ENCODE results near the gene CLCNKB.

CLCNKB gene

DNA sequence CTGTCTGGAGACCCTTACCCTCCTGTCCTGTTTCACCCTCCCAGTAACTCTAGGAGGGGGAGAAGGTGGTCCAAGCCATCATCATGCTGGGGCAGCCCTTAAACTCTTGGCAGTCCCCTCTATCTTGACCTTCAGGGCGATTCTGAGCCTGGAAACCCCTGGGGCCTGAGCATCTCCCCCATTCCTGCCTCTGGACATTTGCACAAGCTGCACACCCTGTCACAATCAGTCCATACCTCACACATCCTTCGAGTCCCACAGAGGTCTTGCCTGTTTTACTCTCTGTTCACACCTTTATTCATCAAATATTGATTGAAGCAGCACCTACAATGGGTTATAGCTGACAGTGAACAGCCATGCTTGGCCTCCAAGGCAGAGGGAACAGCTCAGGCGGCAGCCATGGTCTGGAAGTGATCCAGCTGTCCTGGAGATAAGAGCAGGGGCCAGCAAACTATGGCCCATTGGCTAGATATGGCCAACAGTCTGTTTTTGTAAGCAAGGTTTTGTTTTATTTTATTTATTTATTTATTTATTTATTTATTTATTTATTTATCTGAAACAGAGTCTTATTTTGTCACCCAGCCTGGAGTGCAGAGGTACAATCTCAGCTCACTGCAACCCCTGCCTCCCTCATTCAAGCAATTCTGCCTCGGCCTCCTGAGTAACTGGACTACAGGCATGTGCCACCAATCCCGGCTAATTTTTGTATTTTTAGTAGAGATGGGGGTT, 37.0 kb downstream of the CLCNKB start:
- Histone ChIP-seq H3K9me3 (ENCODE audit: control extremely low read depth in 1 of 5, control insufficient read depth in 4 of 5, insufficient read depth in 2 of 5, low read depth in 1 of 5, low read length in 4 of 5) (no peaks in the 10 kb centered on the region), H3K27ac (ENCODE audit: insufficient read depth in 1 of 2, low read depth in 1 of 2, low read length in 2 of 2, poor library complexity in 1 of 2, severe bottlenecking in 2 of 2) (no peak overlapping the region), H3K36me3 (ENCODE audit: control insufficient read depth in 4 of 4, insufficient read depth in 4 of 4, low read length in 3 of 4) (no peaks in the 10 kb centered on the region), H3K27me3 (replicated peaks in 2 of 5; ENCODE audit: control insufficient read depth in 4 of 5, insufficient read depth in 5 of 5, low read length in 4 of 5) (no peaks in the 10 kb centered on the region), H3K4me1 (ENCODE audit: control extremely low read depth in 1 of 4, control insufficient read depth in 4 of 4, insufficient read depth in 4 of 4, low read length in 3 of 4) (peaks cover 0 to 5% (median 2%) of the 10 kb centered on the region in 4 experiments), H3K4me3 (ENCODE audit: control insufficient read depth in 1 of 7, extremely low read depth in 1 of 7, insufficient read depth in 4 of 7, low read depth in 2 of 7, low read length in 6 of 7) (no peak overlapping the region)
- no peak for DNase-seq
- ChIA-PET CTCF (interaction anchor here (0.8 to 15.9 kb wide), 13 partner anchors 9 to 284 kb away, joined by 3 to 356 read pairs (median 6); partner anchors contain the start of genes CPLANE2 and EPHA2), POLR2A (no interaction called here)
- 96% methylated on average over 3 of the region's 5 CpGs for WGBS (ENCODE audit: insufficient coverage)

GRCh38 chr1:16081636-16082035, 38.1 kb downstream of the CLCNKB start:
- Histone ChIP-seq H3K4me1 (ENCODE audit: control extremely low read depth in 1 of 4, control insufficient read depth in 4 of 4, insufficient read depth in 4 of 4, low read length in 3 of 4) (peaks cover 0 to 6% (median 2%) of the 10 kb centered on the region in 4 experiments), H3K36me3 (ENCODE audit: control insufficient read depth in 4 of 4, insufficient read depth in 4 of 4, low read length in 3 of 4) (no peaks in the 10 kb centered on the region), H3K4me3 (ENCODE audit: control insufficient read depth in 1 of 7, extremely low read depth in 1 of 7, insufficient read depth in 4 of 7, low read depth in 2 of 7, low read length in 6 of 7) (no peak overlapping the region), H3K9me3 (ENCODE audit: control extremely low read depth in 1 of 5, control insufficient read depth in 4 of 5, insufficient read depth in 2 of 5, low read depth in 1 of 5, low read length in 4 of 5) (no peaks in the 10 kb centered on the region), H3K27ac (ENCODE audit: insufficient read depth in 1 of 2, low read depth in 1 of 2, low read length in 2 of 2, poor library complexity in 1 of 2, severe bottlenecking in 2 of 2) (no peak overlapping the region), H3K27me3 (replicated peaks in 2 of 5; ENCODE audit: control insufficient read depth in 4 of 5, insufficient read depth in 5 of 5, low read length in 4 of 5) (no peaks in the 10 kb centered on the region)
- ChIA-PET CTCF (interaction anchor here (0.7 to 15.9 kb wide), 24 partner anchors 8 to 283 kb away, joined by 3 to 356 read pairs (median 4); partner anchors contain the start of genes EPHA2 and FAM131C), POLR2A (no interaction called here)
- WGBS (ENCODE audit: insufficient coverage): 96% methylated on average over 8 of the region's 9 CpGs
- DNase-seq: no peak

GRCh38 chr1:16082283-16083038, 38.9 kb downstream of the CLCNKB start:
- DNase-seq: peak; percentile 44 to 74 (median 59)
- ChIA-PET POLR2A (interaction anchor here (0.8 kb wide), 1 partner anchor 69 kb away, joined by 3 read pairs; no protein-coding TSS in a partner anchor), CTCF (interaction anchor here (0.6 to 15.9 kb wide), 32 partner anchors 9 to 185 kb away, joined by 3 to 356 read pairs (median 4); partner anchors contain the start of genes EPHA2 and FAM131C)
- H3K9me3 ChIP-seq (ENCODE audit: control extremely low read depth in 1 of 5, control insufficient read depth in 4 of 5, insufficient read depth in 2 of 5, low read depth in 1 of 5, low read length in 4 of 5): no peaks in the 10 kb centered on the region
- H3K36me3 ChIP-seq (ENCODE audit: control insufficient read depth in 4 of 4, insufficient read depth in 4 of 4, low read length in 3 of 4): no peaks in the 10 kb centered on the region
- H3K4me1 ChIP-seq (ENCODE audit: control extremely low read depth in 1 of 4, control insufficient read depth in 4 of 4, insufficient read depth in 4 of 4, low read length in 3 of 4): peaks cover 0 to 6% (median 2%) of the 10 kb centered on the region in 4 experiments
- H3K27me3 ChIP-seq (replicated peaks in 2 of 5; ENCODE audit: control insufficient read depth in 4 of 5, insufficient read depth in 5 of 5, low read length in 4 of 5): no peaks in the 10 kb centered on the region
- no peak overlapping the region for H3K4me3 ChIP-seq (ENCODE audit: control insufficient read depth in 1 of 7, extremely low read depth in 1 of 7, insufficient read depth in 4 of 7, low read depth in 2 of 7, low read length in 6 of 7)
- H3K27ac ChIP-seq (ENCODE audit: insufficient read depth in 1 of 2, low read depth in 1 of 2, low read length in 2 of 2, poor library complexity in 1 of 2, severe bottlenecking in 2 of 2): no peak overlapping the region
- WGBS (ENCODE audit: insufficient coverage): 77% methylated on average over 8 of the region's 9 CpGs

- H3K27me3 ChIP-seq (replicated peaks in 2 of 5; ENCODE audit: control insufficient read depth in 4 of 5, insufficient read depth in 5 of 5, low read length in 4 of 5): no peaks in the 10 kb centered on the region
- no peaks in the 10 kb centered on the region for H3K9me3 ChIP-seq (ENCODE audit: control extremely low read depth in 1 of 5, control insufficient read depth in 4 of 5, insufficient read depth in 2 of 5, low read depth in 1 of 5, low read length in 4 of 5)
- DNase-seq: no peak
- CTCF ChIA-PET: interaction anchor here (0.6 to 15.9 kb wide), 13 partner anchors 10 to 164 kb away, joined by 3 to 356 read pairs (median 5); partner anchors contain the start of genes EPHA2 and FAM131C
- no peak overlapping the region for H3K4me3 ChIP-seq (ENCODE audit: control insufficient read depth in 1 of 7, extremely low read depth in 1 of 7, insufficient read depth in 4 of 7, low read depth in 2 of 7, low read length in 6 of 7)
- H3K36me3 ChIP-seq (ENCODE audit: control insufficient read depth in 4 of 4, insufficient read depth in 4 of 4, low read length in 3 of 4): no peaks in the 10 kb centered on the region
- H3K27ac ChIP-seq (ENCODE audit: insufficient read depth in 1 of 2, low read depth in 1 of 2, low read length in 2 of 2, poor library complexity in 1 of 2, severe bottlenecking in 2 of 2): no peak overlapping the region
- peaks cover 0 to 6% (median 2%) of the 10 kb centered on the region in 4 experiments for H3K4me1 ChIP-seq (ENCODE audit: control extremely low read depth in 1 of 4, control insufficient read depth in 4 of 4, insufficient read depth in 4 of 4, low read length in 3 of 4)
- 100% methylated on average over 1 of the region's 5 CpGs for WGBS (ENCODE audit: insufficient coverage)
- POLR2A ChIA-PET: no interaction called here
Measured at GRCh38 chr1:16083486-16083885, 39.9 kb downstream of the CLCNKB start.

DNA sequence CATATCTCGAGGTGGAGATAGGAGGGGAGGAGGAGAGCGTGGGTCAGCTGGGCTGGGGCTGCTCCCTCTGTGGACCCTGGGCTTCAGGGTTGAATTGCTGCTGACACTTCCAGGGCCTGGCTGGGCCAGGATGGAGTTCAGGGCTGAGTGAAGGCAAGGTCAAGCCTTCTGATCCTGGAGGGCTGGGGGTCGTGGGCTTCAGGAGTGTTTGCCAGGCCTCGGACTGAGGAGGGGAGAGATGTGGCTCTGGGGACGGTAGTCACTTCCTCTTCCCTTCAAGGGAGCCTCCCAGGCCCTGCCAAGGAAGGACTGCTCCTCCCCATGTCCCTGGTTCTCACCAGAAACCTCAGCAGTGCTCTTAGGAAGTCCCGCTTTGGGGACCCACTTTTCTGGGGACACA, 41.9 kb downstream of the CLCNKB start:
- ChIA-PET CTCF (interaction anchor here (0.6 to 15.9 kb wide), 3 partner anchors 67 to 368 kb away, joined by 4 to 356 read pairs (median 104); partner anchors contain the start of gene EPHA2), POLR2A (no interaction called here)
- no peaks in the 10 kb centered on the region for H3K9me3 ChIP-seq (ENCODE audit: control extremely low read depth in 1 of 5, control insufficient read depth in 4 of 5, insufficient read depth in 2 of 5, low read depth in 1 of 5, low read length in 4 of 5)
- H3K4me3 ChIP-seq (ENCODE audit: control insufficient read depth in 1 of 7, extremely low read depth in 1 of 7, insufficient read depth in 4 of 7, low read depth in 2 of 7, low read length in 6 of 7): no peak overlapping the region
- H3K27me3 ChIP-seq (replicated peaks in 2 of 5; ENCODE audit: control insufficient read depth in 4 of 5, insufficient read depth in 5 of 5, low read length in 4 of 5): no peaks in the 10 kb centered on the region
- WGBS (ENCODE audit: insufficient coverage): 35% methylated on average over 4 of the region's 6 CpGs
- no peak overlapping the region for H3K27ac ChIP-seq (ENCODE audit: insufficient read depth in 1 of 2, low read depth in 1 of 2, low read length in 2 of 2, poor library complexity in 1 of 2, severe bottlenecking in 2 of 2)
- DNase-seq: no peak
- H3K4me1 ChIP-seq (ENCODE audit: control extremely low read depth in 1 of 4, control insufficient read depth in 4 of 4, insufficient read depth in 4 of 4, low read length in 3 of 4): peaks cover 0 to 4% (median 0%) of the 10 kb centered on the region in 4 experiments
- no peaks in the 10 kb centered on the region for H3K36me3 ChIP-seq (ENCODE audit: control insufficient read depth in 4 of 4, insufficient read depth in 4 of 4, low read length in 3 of 4)

DNA sequence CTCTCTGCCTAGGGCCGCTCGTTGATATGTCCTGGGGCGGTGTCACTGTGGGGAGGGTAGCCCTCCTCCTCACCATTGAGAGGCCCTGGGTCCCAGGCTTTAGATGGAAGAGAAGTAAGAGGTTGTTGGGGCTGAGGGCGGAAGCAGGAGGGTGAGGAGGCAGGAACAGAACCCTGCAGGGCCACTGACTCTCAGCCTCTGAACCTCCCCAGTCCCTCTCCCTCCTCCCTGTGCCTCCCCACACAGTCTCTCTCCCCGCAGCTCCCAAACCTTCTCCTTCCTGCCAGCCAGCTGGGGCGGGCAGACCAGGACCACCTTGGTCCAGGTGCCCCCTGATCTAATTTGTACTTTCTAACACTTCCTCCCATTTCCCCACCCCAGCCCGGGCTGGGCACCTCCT, 44.2 kb downstream of the CLCNKB start:
- no CpG with 5 or more reads among the region's 7 CpGs for WGBS (ENCODE audit: insufficient coverage)
- Histone ChIP-seq H3K4me3 (ENCODE audit: control insufficient read depth in 1 of 7, extremely low read depth in 1 of 7, insufficient read depth in 4 of 7, low read depth in 2 of 7, low read length in 6 of 7) (no peak overlapping the region), H3K36me3 (ENCODE audit: control insufficient read depth in 4 of 4, insufficient read depth in 4 of 4, low read length in 3 of 4) (no peaks in the 10 kb centered on the region), H3K4me1 (ENCODE audit: control extremely low read depth in 1 of 4, control insufficient read depth in 4 of 4, insufficient read depth in 4 of 4, low read length in 3 of 4) (peaks cover 0 to 4% (median 0%) of the 10 kb centered on the region in 4 experiments), H3K9me3 (ENCODE audit: control extremely low read depth in 1 of 5, control insufficient read depth in 4 of 5, insufficient read depth in 2 of 5, low read depth in 1 of 5, low read length in 4 of 5) (no peaks in the 10 kb centered on the region), H3K27me3 (replicated peaks in 2 of 5; ENCODE audit: control insufficient read depth in 4 of 5, insufficient read depth in 5 of 5, low read length in 4 of 5) (no peaks in the 10 kb centered on the region), H3K27ac (ENCODE audit: insufficient read depth in 1 of 2, low read depth in 1 of 2, low read length in 2 of 2, poor library complexity in 1 of 2, severe bottlenecking in 2 of 2) (no peak overlapping the region)
- ChIA-PET CTCF (interaction anchor here (1.1 kb wide), 1 partner anchor 99 kb away, joined by 3 read pairs; no protein-coding TSS in a partner anchor), POLR2A (no interaction called here)
- no peak for DNase-seq
